ENCODE data around the gene SLC7A8.

The SLC7A8 gene

DNA sequence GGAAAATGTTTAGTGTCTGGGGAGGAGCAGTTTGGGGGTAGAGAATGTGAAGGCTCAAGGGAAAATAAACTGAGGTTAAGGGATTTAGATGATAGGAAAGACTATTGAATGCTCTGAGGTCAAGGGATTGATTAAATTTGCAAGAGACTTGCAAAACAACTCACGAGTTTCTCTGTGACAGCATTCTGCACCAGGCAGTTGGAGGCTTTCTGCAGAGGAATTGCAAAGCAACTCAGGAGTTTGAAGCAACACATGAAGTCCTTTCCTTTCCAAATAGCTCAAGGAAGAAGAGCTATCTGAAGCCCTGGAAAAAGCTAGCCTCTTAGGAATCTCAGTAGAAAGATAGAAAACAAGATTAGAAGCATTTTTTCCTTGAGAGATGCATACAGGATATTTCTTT is 23.9 kb downstream of the SLC7A8 start:
- TF ChIP-seq, protein P1, sequence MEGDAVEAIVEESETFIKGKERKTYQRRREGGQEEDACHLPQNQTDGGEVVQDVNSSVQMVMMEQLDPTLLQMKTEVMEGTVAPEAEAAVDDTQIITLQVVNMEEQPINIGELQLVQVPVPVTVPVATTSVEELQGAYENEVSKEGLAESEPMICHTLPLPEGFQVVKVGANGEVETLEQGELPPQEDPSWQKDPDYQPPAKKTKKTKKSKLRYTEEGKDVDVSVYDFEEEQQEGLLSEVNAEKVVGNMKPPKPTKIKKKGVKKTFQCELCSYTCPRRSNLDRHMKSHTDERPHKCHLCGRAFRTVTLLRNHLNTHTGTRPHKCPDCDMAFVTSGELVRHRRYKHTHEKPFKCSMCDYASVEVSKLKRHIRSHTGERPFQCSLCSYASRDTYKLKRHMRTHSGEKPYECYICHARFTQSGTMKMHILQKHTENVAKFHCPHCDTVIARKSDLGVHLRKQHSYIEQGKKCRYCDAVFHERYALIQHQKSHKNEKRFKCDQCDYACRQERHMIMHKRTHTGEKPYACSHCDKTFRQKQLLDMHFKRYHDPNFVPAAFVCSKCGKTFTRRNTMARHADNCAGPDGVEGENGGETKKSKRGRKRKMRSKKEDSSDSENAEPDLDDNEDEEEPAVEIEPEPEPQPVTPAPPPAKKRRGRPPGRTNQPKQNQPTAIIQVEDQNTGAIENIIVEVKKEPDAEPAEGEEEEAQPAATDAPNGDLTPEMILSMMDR (IDR thresholded peaks at IDR 0.05; ENCODE audit: low read depth, low read length, missing control alignments): no peak
- H3K4me3 ChIP-seq (ENCODE audit: low read depth, low read length): no peak overlapping the region
- no peak for DNase-seq (ENCODE audit: low read depth)

DNA sequence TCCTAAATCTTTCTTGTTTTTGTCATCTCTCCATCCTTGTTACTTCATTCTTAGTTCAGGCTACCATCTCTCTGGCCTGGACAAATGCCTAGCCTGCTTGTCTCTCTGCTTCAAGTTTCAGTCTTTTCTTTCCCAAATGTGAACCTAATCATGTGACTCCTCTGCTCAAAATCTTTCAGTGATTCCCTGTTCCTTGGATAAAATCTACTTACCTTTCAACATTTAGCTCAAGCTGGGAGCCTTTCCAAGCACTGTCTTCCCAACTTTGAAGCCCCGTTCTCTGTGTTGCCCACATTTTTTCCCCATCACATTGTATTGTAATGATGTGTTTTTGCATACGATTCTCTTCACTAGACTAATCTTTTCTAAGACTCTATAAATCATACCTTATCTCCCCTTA is 24.7 kb downstream of the SLC7A8 start:
- DNase-seq (ENCODE audit: low read depth): no peak
- TF ChIP-seq, protein P1 (IDR thresholded peaks at IDR 0.05; ENCODE audit: low read depth, low read length, missing control alignments): no peak
- H3K4me3 ChIP-seq (ENCODE audit: low read depth, low read length): no peak overlapping the region

DNA sequence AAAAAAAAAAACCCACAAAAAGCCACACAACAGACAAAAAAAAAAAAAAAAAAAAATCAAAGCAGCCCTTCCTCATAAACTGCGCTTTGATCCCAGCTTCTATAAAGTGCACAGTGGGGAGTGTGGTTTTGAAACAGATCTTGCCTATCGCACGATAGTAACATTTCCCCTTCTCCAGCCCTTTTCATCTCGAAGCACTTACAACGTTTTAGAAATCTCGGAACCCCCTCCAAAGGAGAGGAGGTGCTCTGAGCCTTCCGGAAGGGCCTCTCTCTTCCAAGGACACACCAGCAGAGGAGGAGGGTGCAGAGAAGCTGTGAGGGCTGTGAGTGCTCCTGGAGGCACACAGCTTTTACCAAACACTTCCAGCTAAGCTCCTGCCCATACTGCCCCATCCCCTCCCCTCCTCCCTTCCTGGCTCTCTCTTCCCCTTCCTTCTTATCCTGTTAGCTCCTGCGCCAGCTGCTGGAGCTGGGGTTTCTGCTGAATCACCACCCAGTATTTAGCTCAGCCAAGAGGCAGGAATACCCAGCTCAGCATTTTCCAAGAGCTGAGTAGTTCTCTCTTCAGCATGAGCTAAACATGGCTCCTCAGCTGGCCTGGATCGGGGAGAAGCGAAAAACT is 28.4 kb downstream of the SLC7A8 start:
- TF ChIP-seq, protein P1 (IDR thresholded peaks at IDR 0.05; ENCODE audit: low read depth, low read length, missing control alignments): no peak
- no peak overlapping the region for H3K4me3 ChIP-seq (ENCODE audit: low read depth, low read length)
- DNase-seq (ENCODE audit: low read depth): no peak

DNA sequence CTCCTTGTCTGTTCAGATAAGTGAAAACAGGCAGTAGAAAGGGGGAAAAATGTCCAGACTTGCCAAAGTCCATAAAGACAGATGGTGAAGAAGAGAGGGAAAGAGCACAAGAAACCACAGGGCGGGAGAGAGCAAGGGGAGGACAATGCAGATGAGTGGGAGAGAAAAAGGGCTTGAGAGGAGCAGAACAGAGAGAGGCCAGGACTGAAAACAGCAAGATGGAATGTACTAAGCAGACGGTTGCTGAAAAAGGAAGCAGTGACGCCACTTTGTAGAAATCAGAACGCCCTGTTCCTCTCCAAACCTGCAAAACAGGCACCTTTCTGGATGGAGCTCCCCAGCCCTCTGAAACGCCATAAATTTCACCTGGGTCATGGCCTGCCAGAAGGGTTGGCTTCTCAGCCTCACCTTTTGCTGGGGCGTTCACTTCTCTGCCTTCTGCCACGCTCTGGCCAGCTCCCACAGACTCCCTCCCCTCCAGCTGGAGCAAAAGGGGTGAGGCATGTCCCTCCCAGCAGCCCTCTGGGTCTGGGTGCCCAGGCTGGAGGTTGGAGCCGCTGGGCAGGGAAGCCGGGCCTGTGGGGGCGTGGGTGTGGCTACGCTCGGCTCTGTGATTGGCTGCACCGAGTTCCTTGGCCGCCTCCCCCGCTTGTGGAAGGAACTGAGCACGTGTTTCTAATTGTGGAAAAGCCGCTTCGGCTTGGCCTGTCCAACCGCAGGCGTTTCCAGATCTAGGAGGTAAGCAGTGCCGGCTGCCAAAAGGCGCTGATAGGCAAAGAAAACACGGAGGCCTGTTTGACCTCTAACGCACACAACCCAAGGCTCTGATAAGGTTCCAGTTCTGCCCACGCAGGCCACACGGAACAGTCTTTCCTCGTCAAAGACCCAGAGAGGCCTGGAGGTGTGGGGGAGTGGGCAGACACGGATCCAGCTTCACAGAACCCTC is 29.3 kb downstream of the SLC7A8 start:
- TF ChIP-seq, protein P1 (IDR thresholded peaks at IDR 0.05; ENCODE audit: low read depth, low read length, missing control alignments): no peak
- H3K4me3 ChIP-seq (ENCODE audit: low read depth, low read length): no peak overlapping the region
- no peak for DNase-seq (ENCODE audit: low read depth)

DNA sequence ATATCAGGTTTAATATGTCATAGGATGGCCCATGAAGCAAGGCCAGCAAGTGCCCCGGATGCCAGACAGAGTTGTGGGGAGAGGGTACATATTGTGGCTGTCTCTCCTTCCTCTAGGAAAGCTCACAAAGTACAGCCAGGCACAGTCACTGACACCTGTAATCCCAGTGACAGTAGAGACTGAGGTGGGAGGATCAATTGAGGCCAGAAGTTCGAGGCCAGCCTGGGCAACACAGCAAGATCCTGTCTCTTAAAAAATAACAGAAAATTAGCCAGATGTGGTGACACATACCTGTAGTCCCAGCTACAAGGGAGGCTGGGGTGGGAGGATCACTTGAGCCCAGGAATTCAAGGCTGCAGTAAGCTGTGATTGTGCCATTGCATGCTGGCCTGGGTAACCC is 32.1 kb downstream of the SLC7A8 start:
- DNase-seq (ENCODE audit: low read depth): no peak
- TF ChIP-seq, protein P1 (IDR thresholded peaks at IDR 0.05; ENCODE audit: low read depth, low read length, missing control alignments): no peak
- H3K4me3 ChIP-seq (ENCODE audit: low read depth, low read length): no peak overlapping the region

DNA sequence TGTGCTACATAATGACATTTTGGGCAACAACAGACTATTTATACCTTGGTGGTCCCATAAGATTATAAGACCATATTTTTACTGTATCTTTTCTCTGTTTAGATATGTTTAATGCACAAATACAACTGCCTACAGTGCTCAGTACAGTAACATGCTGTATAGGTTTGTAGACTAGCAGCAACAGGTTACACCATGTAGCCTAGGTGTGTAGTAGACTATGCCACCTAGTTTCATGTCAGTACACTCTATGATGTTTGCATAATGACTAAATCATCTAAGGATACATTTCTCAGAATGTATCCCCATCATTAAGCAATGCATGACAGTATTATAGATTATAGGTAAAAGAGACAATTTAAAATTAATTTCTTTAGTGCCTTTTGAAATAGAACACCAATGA is 33.7 kb downstream of the SLC7A8 start:
- TF ChIP-seq, protein P1 (IDR thresholded peaks at IDR 0.05; ENCODE audit: low read depth, low read length, missing control alignments): no peak
- no peak overlapping the region for H3K4me3 ChIP-seq (ENCODE audit: low read depth, low read length)
- DNase-seq (ENCODE audit: low read depth): no peak

Data from GM12864 (cell line).